Ovary (tissue), 9 donors: ENCODE results near the gene ODAD2. TPM values are rescaled to one million over a fixed set of nuclear protein-coding genes. Genes with fewer than 3 reads are reported as not detected.
"Not testable (repeated sequence)": the region's sequence is repeated elsewhere in the genome, so short reads cannot be mapped to it uniquely, and the experiment has no call there.

Experiments used
- DNase-seq, 5 donors: peaks; one replicate each; pipeline ENCODE4 v3.0.0-alpha.2; 2019 to 2020
- H3K27ac ChIP-seq, 2 donors: fragments of 200-600 bp; one replicate each; pipeline versions ENCODE4 v1.5.1 to v1.8.0; 2019 to 2022
- H3K27me3 ChIP-seq: fragments of 200-600 bp; one replicate; pipeline ENCODE4 v1.8.0; 2022
- H3K36me3 ChIP-seq: fragments of 200-600 bp; sonication (generic); one replicate; pipeline ENCODE4 v1.5.1; 2019
- H3K4me1 ChIP-seq: one replicate; pipeline ENCODE4 v1.8.1; 2013; ENCODE audit warnings: mild to moderate bottlenecking, moderate library complexity; ENCODE audit not compliant: insufficient read depth
- H3K4me3 ChIP-seq: fragments of 200-600 bp; sonication (generic); one replicate; pipeline ENCODE4 v1.5.1; 2017
- H3K9me3 ChIP-seq, 2 donors: fragments of 200-600 bp in 1 of 2; sonication (generic) in 1 of 2; one replicate each; pipeline versions ENCODE4 v1.5.1 to v1.8.1; 2013 to 2019; ENCODE audit warnings: mild to moderate bottlenecking in 1 of 2, moderate library complexity in 1 of 2
- EP300 ChIP-seq: sonication (generic); formaldehyde crosslinking; IDR thresholded peaks from one replicate; pipeline ENCODE4 v1.6.1; 2017; ENCODE audit warnings: antibody characterized with exemption
- POLR2A ChIP-seq: fragments of 450-650 bp; IDR thresholded peaks from one replicate; pipeline ENCODE4 v1.6.1; 2017; ENCODE audit warnings: antibody characterized with exemption, mild to moderate bottlenecking, moderate library complexity
- WGBS, 3 donors: extraction: QIAGEN DNeasy Blood & Tissue Kit in 1 of 3; methylation state at CpG; one replicate each; pipeline versions ENCODE4 v1.1.5 to v1.1.7; 2013 to 2017; 5-methylcytosine and 5-hydroxymethylcytosine counted together
- intact Hi-C, 4 donors: fragments of 100-400 bp; cut with DNase I; formaldehyde crosslinking; loops; one replicate each; pipeline versions ENCODE4 v1.11.0 to v1.15.1; 2022 to 2023
- polyA plus RNA-seq, 2 donors: library from polyadenylated mRNA; stranded (reverse); fragments of 200-250 nt in 1 of 2; fragments of 350-450 nt in 1 of 2; fragmentation: Illumina TruSeq in 1 of 2; extraction: RNeasy Lipid Tissue Mini Kit (QIAGEN cat#74804) in 1 of 2; gene quantifications; one replicate each; pipeline ENCODE4 v1.2.3, GENCODE V29; 2013 to 2014
- total RNA-seq, 7 donors: library from RNA; depleted of rRNA in 2 of 7; stranded (reverse); fragments of >200 nt in 2 of 7; fragmentation: NEBNext Ultra II Directional in 3 of 7; extraction: Animal tissue kit (Norgen Biotek cat#: 25700) in 3 of 7; gene quantifications; one replicate each; pipeline versions ENCODE4 v1.1.0 to v1.2.4, GENCODE V29; 2016 to 2023
- TF ChIP-seq, protein P1 (sequence below), 3 donors: fragments of 450-650 bp in 2 of 3; fragments of 200-600 bp in 1 of 3; IDR thresholded peaks; one replicate each; pipeline versions ENCODE4 v1.5.1 to v1.8.0; 2016 to 2022; ENCODE audit warnings: antibody characterized with exemption in 3 of 3, mild to moderate bottlenecking in 1 of 3
- donor health status: DM: no; HTN: no; CAD: no; lungs with moderate emphysema.
- donor health status: DM: no; HTN: no; CAD: no.
- donor health status: Bipolar disorder and iron deficiency.
- donor health status: DM: yes; HTN: yes; CAD: no.
- donor health status: DM: no; HTN: no; CAD: no.
- donor health status: DM: yes; HTN: yes; CAD: no.

The ODAD2 gene
- total and polyA plus RNA-seq, 9 donors, result 0.83 to 11.0 (median 2.5) TPM

DNA sequence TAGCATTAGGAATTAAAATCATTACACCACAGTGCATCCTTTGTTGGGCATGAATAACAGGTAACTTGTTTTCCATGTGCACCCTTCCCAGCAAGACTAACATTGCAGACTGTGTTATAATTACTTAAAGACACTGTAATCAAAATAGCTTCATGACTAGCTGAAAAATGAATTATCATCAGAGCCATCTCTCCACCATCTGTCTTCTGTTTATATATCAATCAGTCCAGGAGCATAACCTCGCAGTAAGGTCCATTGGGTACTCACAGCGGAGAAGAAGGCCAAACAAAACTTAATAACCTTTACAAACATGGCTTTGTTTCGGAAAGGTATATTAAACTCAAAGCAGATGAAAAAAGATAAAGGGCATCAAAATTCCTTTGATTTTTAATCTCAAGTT, 90.6 kb downstream of the ODAD2 start:
- no peaks in the 10 kb centered on the region for H3K4me1 ChIP-seq
- no peaks in the 10 kb centered on the region for H3K27me3 ChIP-seq
- no peak overlapping the region for H3K27ac ChIP-seq
- H3K36me3 ChIP-seq, result no peaks in the 10 kb centered on the region
- TF ChIP-seq, protein P1, sequence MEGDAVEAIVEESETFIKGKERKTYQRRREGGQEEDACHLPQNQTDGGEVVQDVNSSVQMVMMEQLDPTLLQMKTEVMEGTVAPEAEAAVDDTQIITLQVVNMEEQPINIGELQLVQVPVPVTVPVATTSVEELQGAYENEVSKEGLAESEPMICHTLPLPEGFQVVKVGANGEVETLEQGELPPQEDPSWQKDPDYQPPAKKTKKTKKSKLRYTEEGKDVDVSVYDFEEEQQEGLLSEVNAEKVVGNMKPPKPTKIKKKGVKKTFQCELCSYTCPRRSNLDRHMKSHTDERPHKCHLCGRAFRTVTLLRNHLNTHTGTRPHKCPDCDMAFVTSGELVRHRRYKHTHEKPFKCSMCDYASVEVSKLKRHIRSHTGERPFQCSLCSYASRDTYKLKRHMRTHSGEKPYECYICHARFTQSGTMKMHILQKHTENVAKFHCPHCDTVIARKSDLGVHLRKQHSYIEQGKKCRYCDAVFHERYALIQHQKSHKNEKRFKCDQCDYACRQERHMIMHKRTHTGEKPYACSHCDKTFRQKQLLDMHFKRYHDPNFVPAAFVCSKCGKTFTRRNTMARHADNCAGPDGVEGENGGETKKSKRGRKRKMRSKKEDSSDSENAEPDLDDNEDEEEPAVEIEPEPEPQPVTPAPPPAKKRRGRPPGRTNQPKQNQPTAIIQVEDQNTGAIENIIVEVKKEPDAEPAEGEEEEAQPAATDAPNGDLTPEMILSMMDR (IDR thresholded peaks at IDR 0.05), result no peak
- no peak for TF ChIP-seq POLR2A
- no peak for TF ChIP-seq EP300
- intact Hi-C loops, result no loop called here
- WGBS, 3 donors, result 89 to 96% (median 94%) methylated on average over 3 of the region's 3 CpGs
- no peak overlapping the region for H3K4me3 ChIP-seq
- H3K9me3 ChIP-seq, result no peaks in the 10 kb centered on the region
- DNase-seq, result no peak

DNA sequence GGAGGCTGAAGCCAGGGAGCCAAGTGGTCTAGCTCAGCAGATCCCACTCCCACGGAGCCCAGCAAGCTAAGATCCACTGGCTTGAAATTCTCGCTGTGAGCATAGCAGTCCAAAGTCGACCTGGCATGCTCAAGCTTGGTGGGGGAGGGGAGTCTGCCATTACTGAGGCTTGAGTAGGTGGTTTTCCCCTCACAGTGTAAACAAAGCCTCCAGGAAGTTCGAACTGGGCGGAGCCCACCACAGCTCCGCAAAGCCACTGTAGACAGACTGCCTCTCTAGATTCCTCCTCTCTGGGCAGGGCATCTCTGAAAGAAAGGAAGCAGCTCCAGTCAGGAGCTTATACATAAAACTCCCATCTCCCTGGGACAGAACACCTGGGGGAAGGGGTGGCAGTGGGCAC, 99.4 kb downstream of the ODAD2 start:
- DNase-seq, H3K27me3 ChIP-seq, H3K36me3 ChIP-seq, H3K4me1 ChIP-seq, H3K9me3 ChIP-seq, H3K27ac ChIP-seq, intact Hi-C loops, H3K4me3 ChIP-seq: not testable (repeated sequence)
- whole genome bisulfite sequencing, 3 donors, result 61 to 64% (median 61%) methylated on average over 6 of the region's 6 CpGs

DNA sequence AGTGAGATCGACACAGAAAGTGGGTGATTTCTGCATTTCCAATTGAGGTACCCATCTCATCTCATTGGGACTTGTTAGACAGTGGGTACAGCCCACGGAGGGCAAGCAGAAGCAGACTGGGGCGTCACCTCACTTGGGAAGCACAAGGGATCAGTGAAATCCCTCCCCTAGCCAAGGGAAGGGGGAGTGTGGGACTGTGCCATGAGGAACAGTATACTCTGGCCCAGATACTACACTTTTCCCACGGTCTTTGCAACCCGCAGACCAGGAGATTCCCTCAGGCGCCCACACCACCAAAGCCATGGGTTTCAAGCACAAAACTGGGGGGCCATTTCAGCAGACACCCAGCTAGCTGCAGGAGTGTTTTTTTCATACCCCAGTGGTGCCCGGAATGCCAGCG, 99.8 kb downstream of the ODAD2 start:
- Histone ChIP-seq H3K27me3 (no peaks in the 10 kb centered on the region), H3K4me3 (no peak overlapping the region), H3K36me3 (no peaks in the 10 kb centered on the region), H3K9me3 (no peaks in the 10 kb centered on the region), H3K27ac (no peak overlapping the region), H3K4me1 (no peaks in the 10 kb centered on the region)
- intact Hi-C loops, result no loop called here
- WGBS, 3 donors, result 86 to 89% (median 89%) methylated on average over 8 of the region's 8 CpGs
- no peak for DNase-seq
- TF ChIP-seq, protein P1 (IDR thresholded peaks at IDR 0.05), result no peak
- no peak for TF ChIP-seq EP300
- TF ChIP-seq POLR2A, result no peak

DNA sequence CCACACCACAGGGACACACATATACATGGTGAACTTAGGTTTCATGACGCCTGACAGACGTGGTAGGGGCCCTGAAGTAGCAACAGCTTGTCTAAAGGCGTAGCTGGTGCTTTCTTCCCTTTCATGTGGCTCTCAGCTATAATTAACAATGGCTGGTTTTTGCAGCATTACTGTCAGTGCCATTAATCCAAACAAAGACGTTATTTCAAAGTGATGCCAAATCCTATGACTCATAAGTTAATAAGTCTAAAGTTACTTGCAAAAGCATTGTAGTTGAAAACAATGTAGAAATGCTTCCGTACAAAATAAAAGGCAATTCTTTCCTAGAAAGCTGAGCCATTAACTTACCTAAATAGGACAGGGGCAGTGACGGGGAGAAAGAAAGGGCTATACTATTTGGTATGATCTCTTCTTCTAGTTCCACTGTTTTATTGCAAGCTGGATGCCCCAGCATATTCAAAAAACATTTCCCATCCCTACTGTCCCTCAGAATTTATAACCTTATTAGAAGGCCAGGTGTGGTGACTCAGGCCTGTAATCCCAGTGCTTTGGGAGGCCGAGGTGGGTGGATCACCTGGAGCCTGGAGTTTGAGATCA, 105.4 kb downstream of the ODAD2 start:
- intact Hi-C loops, result no loop called here
- TF ChIP-seq EP300 (no peak), POLR2A (no peak)
- TF ChIP-seq, protein P1 (IDR thresholded peaks at IDR 0.05), result no peak
- H3K4me3 ChIP-seq, result no peak overlapping the region
- no peak for DNase-seq
- H3K9me3 ChIP-seq, result no peaks in the 10 kb centered on the region
- WGBS, 3 donors, result 37 to 47% (median 39%) methylated on average over 7 of the region's 7 CpGs
- H3K27me3 ChIP-seq, result no peaks in the 10 kb centered on the region
- no peak overlapping the region for H3K27ac ChIP-seq
- no peaks in the 10 kb centered on the region for H3K36me3 ChIP-seq
- no peaks in the 10 kb centered on the region for H3K4me1 ChIP-seq

DNA sequence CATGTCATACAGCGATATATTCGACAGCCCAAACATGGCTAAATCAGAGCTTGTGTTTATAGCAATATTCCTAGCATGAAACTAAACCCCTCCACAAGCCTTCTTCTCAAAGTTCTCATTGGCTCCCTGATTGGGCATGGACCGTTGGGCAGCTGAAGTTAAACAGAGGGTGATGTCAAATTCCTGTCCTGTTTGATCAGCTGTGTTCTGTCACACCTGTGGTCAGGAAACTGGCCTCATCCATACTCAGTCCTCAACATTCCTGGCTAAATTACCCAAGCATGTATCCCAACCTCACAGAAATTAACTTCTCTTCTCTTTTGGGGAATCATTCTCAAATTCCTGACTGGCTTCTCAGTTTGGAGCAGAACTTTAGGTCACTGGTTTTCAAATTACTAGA, 107.9 kb downstream of the ODAD2 start:
- no peak for TF ChIP-seq EP300
- no peak for TF ChIP-seq POLR2A
- TF ChIP-seq, protein P1 (IDR thresholded peaks at IDR 0.05), result no peak

More for the DNA sequence above, 107.9 kb downstream of the ODAD2 start:
- no peaks in the 10 kb centered on the region for H3K27me3 ChIP-seq
- intact Hi-C loops, result no loop called here
- no peak overlapping the region for H3K27ac ChIP-seq
- H3K9me3 ChIP-seq, result no peaks in the 10 kb centered on the region
- WGBS, 3 donors, result 85 to 87% (median 86%) methylated on average over 3 of the region's 3 CpGs
- H3K4me1 ChIP-seq, result no peaks in the 10 kb centered on the region
- no peak for DNase-seq
- no peaks in the 10 kb centered on the region for H3K36me3 ChIP-seq
- no peak overlapping the region for H3K4me3 ChIP-seq
